ENCODE data around the gene ADAMTS17.

ADAMTS17 gene

GRCh38 chr15:99923711-99924110, 418.1 kb downstream of the ADAMTS17 start:
- no peak for DNase-seq

All from SW 1271 (cell line).